H9 (cell line): ENCODE data around the gene OXER1. TPM values are rescaled to one million over a fixed set of nuclear protein-coding genes. Genes with fewer than 3 reads are reported as not detected.
A peak's percentile ranks its signal among the peaks of the same experiment; 100 is the strongest.

Experiments used
- DNase-seq: peaks from one replicate; pipeline ENCODE4 v3.0.0-alpha.2; 2017
- H2AFZ ChIP-seq: one replicate; pipeline ENCODE4 v1.6.1; 2013; ENCODE audit warnings: mild to moderate bottlenecking, low read length, control low read depth, moderate library complexity
- H2AK5ac ChIP-seq: 2 replicates; pipeline ENCODE4 v1.6.1; 2013; ENCODE audit warnings: low read length, control low read depth, mixed read lengths; ENCODE audit not compliant: insufficient read length
- H2BK120ac ChIP-seq: one replicate; pipeline ENCODE4 v1.6.1; 2013; ENCODE audit warnings: low read depth, mild to moderate bottlenecking, low read length, control low read depth, inconsistent platforms; ENCODE audit not compliant: poor library complexity, severe bottlenecking
- H2BK12ac ChIP-seq: 2 replicates; pipeline ENCODE4 v1.6.1; 2013; ENCODE audit warnings: low read length, control low read depth, mixed read lengths, low read depth; ENCODE audit not compliant: insufficient read length
- H2BK15ac ChIP-seq: 2 replicates; pipeline ENCODE4 v1.6.1; 2013; ENCODE audit warnings: low read depth, low read length, control low read depth
- H2BK20ac ChIP-seq: one replicate; pipeline ENCODE4 v1.6.1; 2013; ENCODE audit warnings: low read depth, mild to moderate bottlenecking, low read length, control low read depth, inconsistent platforms; ENCODE audit not compliant: poor library complexity, severe bottlenecking
- H2BK5ac ChIP-seq: 2 replicates; pipeline ENCODE4 v1.6.1; 2013; ENCODE audit warnings: low read length, control low read depth, mixed read lengths; ENCODE audit not compliant: insufficient read length
- H3K14ac ChIP-seq: 2 replicates; pipeline ENCODE4 v1.6.1; 2013; ENCODE audit warnings: low read length, control low read depth; ENCODE audit not compliant: insufficient read depth
- H3K18ac ChIP-seq: 2 replicates; pipeline ENCODE4 v1.6.1; 2013; ENCODE audit warnings: low read depth, mild to moderate bottlenecking, mixed read lengths, low read length, control low read depth; ENCODE audit not compliant: insufficient read length
- H3K23ac ChIP-seq: 2 replicates; pipeline ENCODE4 v1.6.1; 2013; ENCODE audit warnings: low read length, control low read depth, mixed read lengths, low read depth; ENCODE audit not compliant: insufficient read length
- H3K23me2 ChIP-seq: 2 replicates; pipeline ENCODE4 v1.6.1; 2013; ENCODE audit warnings: low read depth, mild to moderate bottlenecking, mixed read lengths, low read length, control low read depth; ENCODE audit not compliant: insufficient read length, poor library complexity, severe bottlenecking
- H3K27ac ChIP-seq: 2 replicates; pipeline ENCODE4 v1.5.1; 2013; ENCODE audit warnings: low read length, control low read depth, mixed read lengths, low read depth; ENCODE audit not compliant: insufficient read length
- H3K27me3 ChIP-seq: 2 replicates; pipeline ENCODE4 v1.6.1; 2013; ENCODE audit warnings: low read length, control low read depth, inconsistent platforms; ENCODE audit not compliant: insufficient read depth
- H3K4ac ChIP-seq: 2 replicates; pipeline ENCODE4 v1.6.1; 2013; ENCODE audit warnings: low read depth, mild to moderate bottlenecking, control low read depth, inconsistent platforms, low read length, moderate library complexity
- H3K4me1 ChIP-seq: 2 replicates; pipeline ENCODE4 v1.6.1; 2013; ENCODE audit warnings: low read length, control low read depth, inconsistent platforms; ENCODE audit not compliant: insufficient read depth
- H3K4me2 ChIP-seq: 2 replicates; pipeline ENCODE4 v1.6.1; 2013; ENCODE audit warnings: low read length, control low read depth, mixed read lengths; ENCODE audit not compliant: insufficient read length, insufficient read depth
- H3K56ac ChIP-seq: 2 replicates; pipeline ENCODE4 v1.6.1; 2013; ENCODE audit warnings: low read depth, mild to moderate bottlenecking, mixed read lengths, low read length, control low read depth; ENCODE audit not compliant: insufficient read length
- H3K79me1 ChIP-seq: 2 replicates; pipeline ENCODE4 v1.6.1; 2013; ENCODE audit warnings: low read depth, mild to moderate bottlenecking, moderate library complexity, low read length, control low read depth, inconsistent platforms; ENCODE audit not compliant: insufficient read depth, poor library complexity, severe bottlenecking
- H3K79me2 ChIP-seq: 2 replicates; pipeline ENCODE4 v1.6.1; 2013; ENCODE audit warnings: low read length, control low read depth, inconsistent platforms; ENCODE audit not compliant: insufficient read depth
- H3K9ac ChIP-seq: 2 replicates; pipeline ENCODE4 v1.6.1; 2013; ENCODE audit warnings: low read length, control low read depth, mixed read lengths; ENCODE audit not compliant: insufficient read length; ENCODE audit errors: extremely low read depth
- H3K9me3 ChIP-seq: one replicate; pipeline ENCODE4 v1.6.1; 2013; ENCODE audit warnings: low read depth, low read length, inconsistent platforms; ENCODE audit not compliant: control insufficient read depth
- H3T11ph ChIP-seq: one replicate; pipeline ENCODE4 v1.6.1; 2013; ENCODE audit warnings: mild to moderate bottlenecking, low read length, control low read depth, inconsistent platforms
- H4K20me1 ChIP-seq: one replicate; pipeline ENCODE4 v1.6.1; 2013; ENCODE audit not compliant: control insufficient read depth, insufficient read length, insufficient read depth
- H4K5ac ChIP-seq: 2 replicates; pipeline ENCODE4 v1.6.1; 2013; ENCODE audit warnings: low read depth, mild to moderate bottlenecking, mixed read lengths, low read length, control low read depth; ENCODE audit not compliant: insufficient read length
- H4K8ac ChIP-seq: replicated peaks from 2 replicates; pipeline ENCODE4 v1.6.1; 2013; ENCODE audit warnings: low read length, control low read depth, mixed read lengths, low read depth; ENCODE audit not compliant: insufficient read length
- H4K91ac ChIP-seq: 2 replicates; pipeline ENCODE4 v1.6.1; 2013; ENCODE audit warnings: low read depth, mild to moderate bottlenecking, moderate library complexity, mixed read lengths, low read length, control low read depth; ENCODE audit not compliant: insufficient read length
- H3K27ac Mint-ChIP-seq, 3 experiments: 2 replicates in 2 of 3; 3 replicates in 1 of 3; pipeline ENCODE4 v1.8.0; 2020 to 2021; ENCODE audit warnings: mixed read lengths in 3 of 3, mild to moderate bottlenecking in 1 of 3, moderate library complexity in 1 of 3
- H3K27me3 Mint-ChIP-seq: 2 replicates; pipeline ENCODE4 v1.8.0; 2021; ENCODE audit warnings: low read depth, mild to moderate bottlenecking, moderate library complexity, mixed read lengths
- H3K36me3 Mint-ChIP-seq, 3 experiments: 2 replicates in 2 of 3; 3 replicates in 1 of 3; pipeline ENCODE4 v1.8.0; 2020 to 2021; ENCODE audit warnings: low read depth in 3 of 3, mixed read lengths in 3 of 3; ENCODE audit not compliant: insufficient read depth in 1 of 3
- H3K4me1 Mint-ChIP-seq, 2 experiments: 2 replicates each; pipeline ENCODE4 v1.8.0; 2020; ENCODE audit warnings: mixed read lengths in 2 of 2
- H3K4me3 Mint-ChIP-seq, 2 experiments: 2 replicates in 1 of 2; 3 replicates in 1 of 2; pipeline ENCODE4 v1.8.0; 2020 to 2021; ENCODE audit warnings: mild to moderate bottlenecking in 2 of 2, mixed read lengths in 2 of 2, moderate library complexity in 1 of 2
- H3K9me3 Mint-ChIP-seq, 2 experiments: 2 replicates in 1 of 2; 3 replicates in 1 of 2; pipeline ENCODE4 v1.8.0; 2020; ENCODE audit warnings: mild to moderate bottlenecking in 2 of 2, mixed read lengths in 2 of 2, moderate library complexity in 1 of 2
- CTCF ChIP-seq: fragments of 200-600 bp; sonication (generic); conservative IDR thresholded peaks from 3 replicates; pipeline ENCODE4 v1.8.0; 2021; ENCODE audit warnings: antibody characterized with exemption, mild to moderate bottlenecking
- WGBS: extraction: QIAGEN DNeasy Blood & Tissue Kit; methylation state at CpG from one replicate; pipeline ENCODE4 v1.1.7; 2013; ENCODE audit warnings: missing lambda C conversion rate, low lambda C conversion rate, mixed read lengths; ENCODE audit not compliant: insufficient read length; ENCODE audit errors: extremely low coverage; 5-methylcytosine and 5-hydroxymethylcytosine counted together
- total RNA-seq: library from RNA; stranded (reverse); gene quantifications from 2 replicates; pipeline ENCODE4 v1.2.1, GENCODE V29; 2021

Gene OXER1
- total RNA-seq, 1 experiment from 2014 or later, result 1.6 TPM

- H2BK20ac ChIP-seq, result no peak overlapping the region
- H4K91ac ChIP-seq, result no peak overlapping the region
- H3K18ac ChIP-seq, result no peak overlapping the region
- peaks cover 15% of the 10 kb centered on the region for H3K27me3 Mint-ChIP-seq
- H3K56ac ChIP-seq, result no peak overlapping the region
- no peak overlapping the region for H3T11ph ChIP-seq
- H3K9me3 Mint-ChIP-seq, result peaks cover 8 to 13% of the 10 kb centered on the region in 2 experiments; a peak in 4 of 5 replicates
- no peaks in the 10 kb centered on the region for H3K79me1 ChIP-seq
- H3K79me2 ChIP-seq, result no peaks in the 10 kb centered on the region
- H3K4ac ChIP-seq, result no peak overlapping the region
- no peak overlapping the region for H2BK5ac ChIP-seq
- H3K4me1 ChIP-seq, result no peaks in the 10 kb centered on the region
- no peaks in the 10 kb centered on the region for H3K9me3 ChIP-seq
- H2BK15ac ChIP-seq, result no peak overlapping the region
- no CpG with 5 or more reads among the region's 10 CpGs for WGBS
- no peak for DNase-seq
- peaks cover 0 to 12% (median 2%) of the 10 kb centered on the region in 3 experiments; a peak in 3 of 7 replicates for H3K36me3 Mint-ChIP-seq
- H3K27ac ChIP-seq, result no peak overlapping the region
- H2AFZ ChIP-seq, result no peak overlapping the region
- no peak overlapping the region for H3K23ac ChIP-seq
- H3K4me3 Mint-ChIP-seq, result peak overlapping the region; percentile 68 to 80
- no peak for TF ChIP-seq CTCF
- no peak overlapping the region for H4K5ac ChIP-seq
- no peak overlapping the region for H2AK5ac ChIP-seq
- H4K20me1 ChIP-seq, result no peaks in the 10 kb centered on the region
- H3K4me1 Mint-ChIP-seq, result peaks cover 16 to 17% of the 10 kb centered on the region in 2 experiments
- H3K4me2 ChIP-seq, result peak overlapping the region; percentile 47
- H3K14ac ChIP-seq, result no peak overlapping the region
- H2BK120ac ChIP-seq, result no peak overlapping the region
- H3K23me2 ChIP-seq, result peaks cover 6% of the 10 kb centered on the region
- H3K27ac Mint-ChIP-seq, result peak overlapping the region in 2 of 3 experiments; percentile 63 to 68; a peak in 1 of 7 replicates
- no peak overlapping the region for H2BK12ac ChIP-seq
- no peak overlapping the region for H3K9ac ChIP-seq
- H4K8ac ChIP-seq, result no peak overlapping the region
- H3K27me3 ChIP-seq, result 0 out of 2 replicates have a peak, but pooled peaks cover 2% of the 10 kb centered on the region
Measured at GRCh38 chr2:42809131-42809818, 45.3 kb upstream of the OXER1 start.
